ENCODE data around the gene RYR1. TPM values are rescaled to one million over a fixed set of nuclear protein-coding genes. Genes with fewer than 3 reads are reported as not detected.
"Not testable (repeated sequence)": the region's sequence is repeated elsewhere in the genome, so short reads cannot be mapped to it uniquely, and the experiment has no call there.

RYR1 gene
- polyA plus RNA-seq, 3 donors: 0.56 to 6.2 (median 0.79) TPM

DNA sequence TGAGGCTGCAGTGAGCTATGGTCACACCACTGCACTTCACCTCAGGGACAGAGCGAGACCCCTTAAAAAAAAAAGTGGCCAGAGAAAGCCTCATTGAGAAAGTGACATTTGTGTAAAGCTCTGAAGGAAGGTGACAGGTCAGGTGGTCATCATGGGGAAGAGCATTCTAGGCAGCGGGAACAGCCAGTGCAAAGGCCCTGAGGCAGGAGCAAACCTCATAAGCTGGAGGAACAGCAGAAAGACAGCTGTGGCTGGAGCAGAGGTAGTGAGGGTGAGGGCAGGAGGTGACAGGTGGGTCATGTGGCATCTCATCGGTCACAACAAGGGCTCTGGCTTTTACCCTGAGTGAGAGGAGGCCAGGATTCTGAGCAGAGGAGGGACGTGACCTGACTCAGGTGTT, 64.4 kb downstream of the RYR1 start:
- WGBS, 3 donors: 87 to 94% (median 94%) methylated on average over 4 of the region's 4 CpGs
- H3K27ac ChIP-seq (ENCODE audit: low read depth, low read length): no peak overlapping the region

DNA sequence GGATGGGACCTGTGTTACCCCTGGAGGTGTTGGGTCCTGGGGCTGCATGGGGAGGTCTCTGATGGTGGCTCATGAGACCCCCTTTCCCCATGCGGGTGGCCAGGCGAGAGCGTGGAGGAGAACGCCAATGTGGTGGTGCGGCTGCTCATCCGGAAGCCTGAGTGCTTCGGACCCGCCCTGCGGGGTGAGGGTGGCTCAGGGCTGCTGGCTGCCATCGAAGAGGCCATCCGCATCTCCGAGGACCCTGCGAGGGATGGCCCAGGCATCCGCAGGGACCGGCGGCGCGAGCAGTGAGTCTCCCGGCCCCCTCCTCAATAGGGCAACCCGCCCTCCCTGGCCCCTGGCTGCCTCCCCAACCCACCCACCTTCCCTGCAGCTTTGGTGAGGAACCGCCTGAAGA, 66.0 kb downstream of the RYR1 start:
- H3K27ac ChIP-seq (ENCODE audit: low read depth, low read length): no peak overlapping the region
- 88 to 96% (median 93%) methylated on average over 19 to 21 of the region's 21 CpGs for WGBS, 3 donors

DNA sequence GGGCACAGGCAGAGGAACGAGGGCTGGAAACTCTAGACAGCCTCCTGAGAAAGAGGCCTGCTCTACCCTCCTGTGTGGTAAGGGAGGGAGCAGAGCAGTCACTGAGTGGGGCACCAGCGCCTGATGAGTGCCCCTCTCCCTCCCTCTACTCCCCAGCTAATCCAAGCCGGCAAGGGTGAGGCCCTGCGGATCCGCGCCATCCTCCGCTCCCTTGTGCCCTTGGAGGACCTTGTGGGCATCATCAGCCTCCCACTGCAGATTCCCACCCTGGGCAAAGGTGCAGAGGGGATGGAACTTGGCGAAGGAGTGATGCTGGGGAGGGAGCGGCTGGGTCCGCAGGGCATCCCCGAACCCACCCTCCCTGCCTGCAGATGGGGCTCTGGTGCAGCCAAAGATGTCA, 67.0 kb downstream of the RYR1 start:
- WGBS, 3 donors: 82 to 83% (median 83%) methylated on average over 10 to 11 of the region's 11 CpGs

DNA sequence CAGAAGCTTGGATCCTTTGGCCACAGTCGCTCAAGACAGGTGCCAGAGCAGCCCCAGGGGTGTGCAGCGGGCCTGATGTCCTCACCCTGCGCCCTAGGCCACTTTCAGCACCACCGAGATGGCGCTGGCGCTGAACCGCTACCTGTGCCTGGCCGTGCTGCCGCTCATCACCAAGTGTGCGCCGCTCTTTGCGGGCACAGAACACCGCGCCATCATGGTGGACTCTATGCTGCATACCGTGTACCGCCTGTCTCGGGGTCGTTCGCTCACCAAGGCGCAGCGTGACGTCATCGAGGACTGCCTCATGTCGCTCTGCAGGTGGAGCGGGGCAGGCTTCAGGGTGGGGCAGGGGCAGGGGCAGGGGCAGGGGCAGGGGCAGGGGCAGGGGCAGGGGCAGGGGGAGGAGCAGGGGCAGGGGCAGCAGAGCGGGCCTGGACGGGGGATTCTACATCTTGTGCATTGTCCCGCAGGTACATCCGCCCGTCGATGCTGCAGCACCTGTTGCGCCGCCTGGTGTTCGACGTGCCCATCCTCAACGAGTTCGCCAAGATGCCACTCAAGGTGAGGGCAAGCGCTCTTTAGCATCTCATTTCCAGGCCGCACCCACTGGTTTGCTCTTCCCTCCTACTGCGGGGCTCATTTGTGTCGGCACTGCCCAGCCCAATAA, 69.1 kb downstream of the RYR1 start:
- WGBS, 3 donors: 93 to 95% (median 95%) methylated on average over 36 to 41 of the region's 41 CpGs
- no peak overlapping the region for H3K27ac ChIP-seq (ENCODE audit: low read depth, low read length)

More for the DNA sequence above, 67.0 kb downstream of the RYR1 start:
- H3K27ac ChIP-seq (ENCODE audit: low read depth, low read length): no peak overlapping the region

DNA sequence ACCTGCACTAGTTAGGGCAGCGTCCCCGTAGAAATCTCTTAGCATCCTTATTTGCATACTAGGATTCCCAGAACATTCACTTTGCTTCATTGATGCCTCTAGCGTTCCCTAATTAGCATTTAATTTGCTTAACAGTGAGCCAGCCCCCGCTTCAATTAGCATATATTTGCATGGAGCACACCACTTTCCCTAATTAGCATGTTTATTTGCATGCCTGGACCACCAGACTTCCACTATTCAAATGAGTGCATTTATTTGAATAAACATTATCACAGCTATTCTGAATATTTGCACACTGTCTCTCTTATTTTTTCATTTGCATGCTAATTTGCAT, 69.6 kb downstream of the RYR1 start:
- H3K27ac ChIP-seq (ENCODE audit: low read depth, low read length): no peak overlapping the region
- 82 to 85% (median 83%) methylated on average over 4 of the region's 4 CpGs for WGBS, 3 donors

DNA sequence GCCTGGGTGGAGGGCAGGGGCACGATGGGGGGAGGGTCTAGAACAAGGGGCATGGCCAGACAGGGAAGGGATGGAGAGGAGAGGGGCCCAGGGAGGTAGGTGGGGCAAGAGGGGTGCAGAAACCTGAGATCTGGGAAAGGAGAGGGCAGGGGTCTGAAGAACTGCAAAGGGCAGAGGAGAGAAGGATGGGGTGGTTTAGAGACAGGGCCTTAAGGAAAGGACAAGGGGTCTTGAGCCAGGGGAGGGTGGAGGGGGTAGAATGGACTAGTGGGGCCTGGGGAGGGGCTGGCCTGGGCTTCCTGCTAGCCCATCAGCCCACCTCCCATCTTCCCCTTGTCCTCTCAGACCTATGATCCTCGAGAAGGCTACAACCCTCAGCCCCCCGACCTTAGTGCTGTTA, 72.5 kb downstream of the RYR1 start:
- WGBS, 3 donors: 59 to 72% (median 69%) methylated on average over 2 to 3 of the region's 3 CpGs
- no peak overlapping the region for H3K27ac ChIP-seq (ENCODE audit: low read depth, low read length)

DNA sequence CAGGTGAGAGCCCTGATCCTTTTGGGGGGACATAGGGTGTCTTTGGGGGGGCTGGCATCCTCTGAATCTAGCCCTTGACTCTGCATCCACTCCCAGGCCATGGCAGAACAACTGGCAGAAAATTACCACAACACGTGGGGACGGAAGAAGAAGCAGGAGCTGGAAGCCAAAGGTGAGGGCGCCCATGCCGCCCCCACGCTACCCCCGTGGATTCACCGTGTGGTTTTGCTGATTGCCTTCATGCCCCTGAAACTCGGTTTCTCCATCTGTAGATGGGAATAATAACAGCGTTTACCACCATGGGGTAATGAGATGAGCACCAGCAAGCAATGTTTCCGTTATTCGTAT, 72.9 kb downstream of the RYR1 start:
- 80 to 85% (median 83%) methylated on average over 11 of the region's 11 CpGs for WGBS, 3 donors
- H3K27ac ChIP-seq (ENCODE audit: low read depth, low read length): no peak overlapping the region

DNA sequence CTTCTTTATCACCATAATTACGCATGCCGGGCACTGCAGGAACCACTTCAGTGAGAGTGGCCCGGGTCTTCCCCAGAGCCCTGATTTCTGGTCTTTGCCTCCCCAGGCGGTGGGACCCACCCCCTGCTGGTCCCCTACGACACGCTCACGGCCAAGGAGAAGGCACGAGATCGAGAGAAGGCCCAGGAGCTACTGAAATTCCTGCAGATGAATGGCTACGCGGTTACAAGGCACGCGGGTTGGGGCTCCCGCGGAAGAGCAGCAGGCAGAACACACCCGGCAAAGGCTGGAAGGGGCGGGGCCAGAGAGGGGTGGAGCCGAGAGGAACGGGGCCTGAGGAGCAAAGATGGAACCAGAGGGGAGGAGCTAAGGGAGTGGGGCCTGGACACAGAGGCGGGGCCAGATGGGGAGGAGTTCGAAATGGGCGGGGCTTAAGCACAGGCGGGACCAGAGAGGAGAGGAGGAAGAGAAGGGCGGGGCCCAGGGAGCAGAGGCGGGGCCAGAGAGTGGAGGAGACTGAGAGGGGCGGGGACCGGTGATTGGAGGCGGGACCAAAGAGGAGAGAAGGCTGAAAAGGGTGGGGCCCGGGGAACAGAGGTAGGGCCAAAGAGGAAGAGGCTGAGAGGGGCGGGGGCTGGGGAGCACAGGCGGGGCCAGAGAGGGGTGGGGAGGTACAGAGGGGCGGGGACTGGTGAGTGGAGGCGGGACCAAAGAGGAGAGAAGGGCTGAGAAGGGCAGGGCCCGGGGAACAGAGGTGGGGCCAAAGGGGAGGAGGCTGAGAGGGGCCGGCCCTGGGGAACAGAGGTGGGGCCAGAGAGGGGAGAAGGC, 73.4 kb downstream of the RYR1 start:
- no peak overlapping the region for H3K27ac ChIP-seq (ENCODE audit: low read depth, low read length)
- 26 to 33% (median 30%) methylated on average over 31 to 35 of the region's 35 CpGs for WGBS, 3 donors

DNA sequence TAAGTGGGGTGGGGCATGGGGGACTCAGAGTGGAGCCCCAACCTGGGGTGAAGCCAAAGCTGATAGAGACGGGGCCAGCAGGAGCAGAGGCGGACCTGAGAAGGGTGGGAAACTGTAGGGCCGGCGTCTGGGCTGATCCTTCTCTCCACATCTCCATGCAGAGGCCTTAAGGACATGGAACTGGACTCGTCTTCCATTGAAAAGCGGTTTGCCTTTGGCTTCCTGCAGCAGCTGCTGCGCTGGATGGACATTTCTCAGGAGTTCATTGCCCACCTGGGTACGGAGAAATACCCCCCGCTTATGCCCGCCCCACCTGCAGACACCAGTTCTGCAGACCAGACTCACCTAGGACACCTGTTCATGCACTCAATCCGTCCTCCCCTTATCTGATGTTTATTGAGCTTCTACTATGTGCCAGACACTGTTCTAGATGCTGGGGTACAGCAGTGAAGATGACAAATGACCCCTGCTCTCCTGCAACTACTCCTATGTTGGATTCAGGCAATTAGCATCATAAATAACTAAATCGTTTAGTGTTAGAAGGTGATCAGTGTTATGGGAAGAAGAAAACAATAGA, 74.1 kb downstream of the RYR1 start:
- 59 to 76% (median 68%) methylated on average over 12 of the region's 12 CpGs for WGBS, 3 donors
- no peak overlapping the region for H3K27ac ChIP-seq (ENCODE audit: low read depth, low read length)

DNA sequence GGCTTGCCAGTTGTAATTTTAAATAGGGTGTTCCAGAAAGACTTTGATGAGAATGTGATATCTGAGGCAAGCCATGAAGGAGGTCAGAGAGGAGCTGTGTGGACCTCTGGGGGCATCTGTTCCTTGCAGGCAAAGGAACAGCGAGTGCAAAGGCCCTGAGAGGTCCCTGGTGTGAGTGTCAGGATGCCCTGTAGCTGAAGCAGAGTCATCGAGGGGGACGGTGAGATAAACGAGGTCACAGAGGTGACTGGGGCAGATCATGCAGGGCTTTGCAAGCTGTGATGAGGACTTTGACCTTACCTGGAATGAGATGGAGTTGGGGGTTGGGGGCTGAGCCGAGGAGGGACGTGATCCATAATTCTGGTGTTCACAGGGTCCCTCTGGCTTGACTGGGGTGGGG, 75.0 kb downstream of the RYR1 start:
- WGBS, 3 donors: 27 to 68% (median 59%) methylated on average over 6 of the region's 6 CpGs
- H3K27ac ChIP-seq (ENCODE audit: low read depth, low read length): no peak overlapping the region

DNA sequence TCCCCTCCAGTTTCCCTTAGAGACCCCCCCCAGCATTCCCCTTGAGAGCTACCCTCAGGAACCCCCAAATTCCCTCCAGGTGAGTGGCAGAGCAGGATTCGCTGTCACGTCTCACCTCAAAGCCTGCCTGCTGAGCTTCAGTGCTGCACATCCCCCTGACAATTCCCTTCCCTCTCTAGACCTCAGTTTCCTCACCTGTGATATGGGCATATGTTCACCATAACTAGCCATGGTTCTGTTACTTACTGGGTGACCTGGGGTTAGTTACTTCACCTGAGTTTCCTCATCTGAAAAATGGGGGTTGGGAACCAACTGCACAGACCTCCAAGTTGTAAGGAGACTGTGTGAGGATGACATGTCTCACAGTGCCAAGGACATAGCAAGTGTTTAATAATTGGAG, 75.5 kb downstream of the RYR1 start:
- no peak overlapping the region for H3K27ac ChIP-seq (ENCODE audit: low read depth, low read length)
- WGBS, 3 donors: 91 to 97% (median 92%) methylated on average over 2 of the region's 2 CpGs

DNA sequence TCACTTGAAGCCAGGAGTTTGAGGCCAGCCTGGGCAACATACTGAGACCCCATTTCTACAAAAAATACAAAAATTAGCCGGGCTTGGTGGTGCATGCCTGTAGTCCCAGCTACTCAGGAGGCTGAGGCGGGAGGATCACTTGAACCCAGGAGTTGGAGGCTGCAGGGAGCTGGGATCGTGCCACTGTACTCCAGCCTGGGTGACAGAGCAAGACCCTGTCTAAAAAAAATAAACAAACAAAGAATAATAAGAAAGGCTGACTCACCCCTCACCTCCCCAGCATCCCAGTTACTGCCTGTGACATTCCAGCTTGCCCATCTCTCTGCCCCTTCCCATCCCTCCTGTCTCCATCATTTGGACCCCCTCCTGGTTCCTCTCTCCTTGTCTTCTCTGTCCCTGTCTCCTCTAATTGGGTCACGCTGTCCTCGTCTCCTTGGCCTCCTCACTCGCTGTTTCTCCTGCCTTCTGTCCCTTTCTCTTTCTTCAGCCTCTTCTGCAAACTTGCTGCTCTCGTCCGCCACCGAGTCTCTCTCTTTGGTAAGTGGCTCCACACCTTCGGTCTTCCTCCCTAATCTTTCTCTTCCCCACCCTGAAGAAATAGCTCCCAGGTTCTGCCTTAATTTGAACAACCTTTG, 77.7 kb downstream of the RYR1 start:
- no peak overlapping the region for H3K27ac ChIP-seq (ENCODE audit: low read depth, low read length)
- WGBS, 3 donors: 80 to 85% (median 85%) methylated on average over 10 of the region's 10 CpGs

DNA sequence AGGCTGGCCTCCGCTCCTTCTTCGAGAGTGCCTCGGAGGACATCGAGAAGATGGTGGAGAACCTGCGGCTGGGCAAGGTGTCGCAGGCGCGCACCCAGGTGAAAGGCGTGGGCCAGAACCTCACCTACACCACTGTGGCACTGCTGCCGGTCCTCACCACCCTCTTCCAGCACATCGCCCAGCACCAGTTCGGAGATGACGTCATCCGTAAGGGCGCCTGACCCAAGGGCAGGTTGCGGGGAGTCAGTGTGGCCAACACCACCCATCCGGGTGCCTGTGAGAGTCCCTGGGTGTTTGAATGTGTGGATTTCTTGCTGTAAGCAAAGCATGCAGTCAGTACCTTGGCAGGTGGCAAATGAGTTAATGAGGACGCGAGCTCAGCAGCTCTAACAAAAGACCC, 78.8 kb downstream of the RYR1 start:
- 85 to 92% (median 91%) methylated on average over 19 of the region's 19 CpGs for WGBS, 3 donors
- no peak overlapping the region for H3K27ac ChIP-seq (ENCODE audit: low read depth, low read length)

DNA sequence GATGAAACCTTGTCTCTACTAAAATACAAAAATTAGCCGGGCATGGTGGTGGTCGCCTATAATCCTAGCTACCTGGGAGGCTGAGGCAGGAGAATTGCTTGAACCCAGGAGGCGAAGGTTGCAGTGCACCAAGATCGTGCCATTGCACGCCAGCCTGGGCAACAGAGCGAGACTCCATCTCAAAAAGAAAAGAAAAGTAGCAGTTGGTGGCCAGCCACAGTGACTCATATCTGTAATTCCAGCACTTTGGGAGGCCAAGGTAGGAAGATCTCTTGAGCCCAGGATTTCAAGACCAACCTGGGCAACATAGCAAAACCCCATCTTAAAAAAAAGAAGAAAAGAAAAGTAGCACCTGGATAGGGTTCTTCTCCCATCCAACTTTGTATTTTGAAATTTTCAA, 79.7 kb downstream of the RYR1 start:
- WGBS, 3 donors: 83 to 93% (median 92%) methylated on average over 6 of the region's 6 CpGs

DNA sequence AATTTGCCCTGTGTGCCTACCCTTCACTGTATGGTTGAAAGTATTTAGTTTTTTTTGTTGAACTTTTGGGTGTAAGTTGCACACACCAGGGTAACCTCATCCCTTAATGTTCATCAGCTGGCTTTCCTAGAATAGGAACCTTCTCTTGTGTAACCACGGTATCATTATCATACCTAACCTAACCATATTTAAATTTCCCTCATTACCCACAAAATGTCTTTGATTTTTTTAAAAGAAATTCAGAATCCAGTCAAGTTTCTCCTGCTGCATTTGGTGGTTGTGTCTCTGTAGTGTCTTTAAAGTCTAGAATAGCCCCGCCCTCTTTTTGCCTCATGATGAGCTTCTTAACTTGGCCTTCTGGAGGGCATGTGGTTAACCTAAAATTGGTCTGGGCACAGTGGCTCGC, 80.3 kb downstream of the RYR1 start:
- no peak overlapping the region for H3K27ac ChIP-seq (ENCODE audit: low read depth, low read length)
- WGBS, 3 donors: 61 to 78% (median 75%) methylated on average over 3 of the region's 3 CpGs

More for the DNA sequence above, 79.7 kb downstream of the RYR1 start:
- H3K27ac ChIP-seq (ENCODE audit: low read depth, low read length): not testable (repeated sequence)

DNA sequence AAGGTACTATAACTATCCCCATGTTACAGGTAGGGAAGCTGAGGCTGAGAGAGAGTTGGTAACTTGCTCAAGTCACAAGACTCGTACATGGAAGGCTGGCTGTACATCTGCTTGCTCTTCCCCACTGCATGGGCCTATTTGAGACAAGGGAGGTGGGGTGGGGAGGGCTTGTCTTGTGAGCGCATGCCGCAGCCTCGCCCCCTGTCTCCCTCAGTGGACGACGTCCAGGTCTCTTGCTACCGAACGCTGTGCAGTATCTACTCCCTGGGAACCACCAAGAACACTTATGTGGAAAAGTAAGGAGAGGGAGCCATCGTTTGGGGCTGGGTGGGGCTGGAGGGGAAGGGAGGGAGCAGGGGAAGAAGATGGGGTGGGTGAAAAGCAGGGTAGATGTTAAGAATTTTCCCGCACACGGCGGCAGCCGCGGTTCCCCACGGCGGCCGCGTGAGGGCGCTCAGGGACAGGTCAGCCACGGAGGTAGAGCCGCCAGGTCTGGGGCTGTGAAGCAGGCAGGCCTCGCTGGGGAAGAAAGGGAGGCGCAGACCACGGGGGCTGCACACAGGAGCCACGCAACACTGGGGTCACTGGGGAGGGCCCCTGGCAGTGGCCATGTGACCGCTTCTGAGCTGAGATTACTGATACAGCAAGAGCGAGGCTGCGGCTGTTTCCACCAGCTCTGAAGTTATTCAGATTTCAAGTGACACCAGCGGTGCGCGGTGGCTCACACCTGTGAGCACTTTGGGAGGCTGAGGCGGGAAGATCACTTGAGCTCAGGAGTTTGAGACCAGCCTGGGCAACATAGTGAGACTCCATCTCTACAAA, 81.5 kb downstream of the RYR1 start:
- WGBS, 3 donors: 25 to 31% (median 25%) methylated on average over 24 to 32 of the region's 32 CpGs

DNA sequence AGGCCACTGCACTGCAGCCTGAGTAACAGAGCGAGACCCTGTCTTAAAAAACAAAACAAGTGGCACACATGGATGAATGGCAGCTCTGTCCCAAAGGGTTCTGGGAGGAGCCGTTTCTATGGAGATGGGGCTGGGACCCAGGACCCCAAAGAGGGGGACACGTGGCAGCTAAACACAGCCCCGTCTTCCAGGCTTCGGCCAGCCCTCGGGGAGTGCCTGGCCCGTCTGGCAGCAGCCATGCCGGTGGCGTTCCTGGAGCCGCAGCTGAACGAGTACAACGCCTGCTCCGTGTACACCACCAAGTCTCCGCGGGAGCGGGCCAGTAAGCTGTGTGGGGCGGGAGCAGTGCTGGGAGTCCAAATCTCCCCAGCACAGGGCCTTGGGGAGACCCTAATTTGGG, 82.4 kb downstream of the RYR1 start:
- H3K27ac ChIP-seq (ENCODE audit: low read depth, low read length): no peak overlapping the region
- 79 to 87% (median 86%) methylated on average over 17 of the region's 17 CpGs for WGBS, 3 donors

More for the DNA sequence above, 81.5 kb downstream of the RYR1 start:
- no peak overlapping the region for H3K27ac ChIP-seq (ENCODE audit: low read depth, low read length)

DNA sequence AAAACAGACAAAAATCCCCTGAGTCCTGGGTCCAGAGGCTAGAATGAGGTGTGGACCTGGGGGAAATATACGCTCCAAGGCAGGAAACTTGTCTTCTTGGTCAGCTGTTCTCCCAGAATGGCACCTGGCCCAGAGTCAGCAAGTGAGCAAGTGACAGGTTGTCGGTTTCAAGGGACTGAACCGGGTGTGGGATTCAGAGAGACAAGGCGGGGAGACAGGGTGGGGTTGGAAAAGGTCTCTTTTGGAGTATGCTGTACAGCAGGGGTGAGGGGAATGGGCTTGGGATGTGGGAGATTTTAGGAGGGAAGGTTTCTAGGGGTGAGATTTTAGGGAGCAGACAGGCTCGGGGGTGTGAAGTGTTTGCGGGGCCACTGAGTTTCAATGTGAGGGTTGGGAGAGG, 83.3 kb downstream of the RYR1 start:
- 66 to 83% (median 73%) methylated on average over 6 of the region's 6 CpGs for WGBS, 3 donors
- no peak overlapping the region for H3K27ac ChIP-seq (ENCODE audit: low read depth, low read length)
